ENCODE results near the gene SMIM20.

Gene SMIM20

DNA sequence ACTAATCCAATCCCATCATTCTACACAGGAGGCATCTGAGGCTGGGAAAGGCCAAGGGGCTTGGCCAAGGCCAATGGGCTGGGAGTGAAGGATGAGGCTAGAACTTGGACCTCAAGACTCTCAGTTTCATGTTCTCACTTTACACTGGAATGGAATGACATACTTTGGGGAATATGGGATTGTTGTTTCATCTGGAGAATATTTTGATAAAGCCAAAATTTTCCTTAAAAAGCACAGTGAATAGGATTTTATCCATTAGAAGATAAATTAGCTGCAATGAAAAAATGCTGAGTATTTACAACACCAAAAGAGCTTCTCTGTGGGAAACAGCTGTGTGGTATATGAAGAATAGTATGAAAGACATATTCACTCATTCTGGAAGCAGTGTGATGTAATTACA is 29.3 kb downstream of the SMIM20 start:
- Histone ChIP-seq H3K4me1 (ENCODE audit: control insufficient read depth, insufficient read depth, low read length) (no peaks in the 10 kb centered on the region), H3K4me3 (ENCODE audit: low read depth, low read length) (no peak overlapping the region), H3K27ac (ENCODE audit: low read depth, low read length) (no peak overlapping the region), H3K36me3 (ENCODE audit: control insufficient read depth, insufficient read depth, low read length) (no peaks in the 10 kb centered on the region), H3K27me3 (ENCODE audit: control insufficient read depth, insufficient read depth, low read length) (no peaks in the 10 kb centered on the region), H3K9me3 (ENCODE audit: control insufficient read depth, insufficient read depth, low read length) (no peaks in the 10 kb centered on the region), H3K9ac (ENCODE audit: low read depth, low read length) (no peak overlapping the region)

DNA sequence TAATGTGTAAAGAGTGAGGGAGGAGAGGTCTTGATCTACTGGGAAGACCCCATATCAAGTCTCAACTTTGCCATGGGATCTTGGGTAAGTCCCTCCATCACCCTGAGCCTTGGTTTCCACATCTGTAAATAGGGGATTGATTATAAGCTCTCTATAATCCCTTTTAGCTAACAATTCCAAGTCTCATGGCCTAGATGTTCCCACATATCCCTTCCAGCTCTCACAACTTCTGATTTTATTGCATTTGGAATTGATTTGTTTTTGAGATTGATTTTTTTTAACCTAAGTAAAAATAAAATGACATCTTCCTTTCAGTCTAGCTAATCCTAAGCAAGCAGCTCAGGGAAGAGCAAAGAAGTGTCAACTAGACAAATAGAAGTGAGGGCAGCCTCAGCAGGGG is 29.8 kb downstream of the SMIM20 start:
- Histone ChIP-seq H3K27me3 (ENCODE audit: control insufficient read depth, insufficient read depth, low read length) (no peaks in the 10 kb centered on the region), H3K4me1 (ENCODE audit: control insufficient read depth, insufficient read depth, low read length) (0 out of 2 replicates have a peak, but pooled peaks cover 2% of the 10 kb centered on the region), H3K9ac (ENCODE audit: low read depth, low read length) (no peak overlapping the region)

DNA sequence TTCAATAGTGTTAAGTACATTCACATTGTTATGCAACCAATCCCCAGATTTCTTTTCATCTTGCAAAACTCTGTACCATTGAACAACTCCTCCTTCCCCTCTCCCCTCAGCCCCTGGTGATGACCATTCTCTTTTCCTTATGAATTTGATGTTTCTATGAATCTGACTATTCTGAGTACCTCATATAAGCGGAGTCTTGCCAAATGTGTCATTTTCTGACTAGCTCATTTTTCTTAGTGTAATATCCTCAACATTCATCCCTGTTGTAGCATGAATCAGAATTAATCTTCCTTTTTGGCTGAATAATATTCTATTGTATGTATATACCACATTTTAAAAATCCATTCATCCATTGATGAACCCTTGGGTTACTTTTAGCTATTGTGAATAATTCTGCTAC is 34.0 kb downstream of the SMIM20 start:
- Histone ChIP-seq H3K9me3 (ENCODE audit: control insufficient read depth, insufficient read depth, low read length) (no peaks in the 10 kb centered on the region), H3K27ac (ENCODE audit: low read depth, low read length) (no peak overlapping the region), H3K4me1 (ENCODE audit: control insufficient read depth, insufficient read depth, low read length) (peaks cover 33% of the 10 kb centered on the region), H3K9ac (ENCODE audit: low read depth, low read length) (no peak overlapping the region), H3K4me3 (ENCODE audit: low read depth, low read length) (no peak overlapping the region), H3K27me3 (ENCODE audit: control insufficient read depth, insufficient read depth, low read length) (no peaks in the 10 kb centered on the region), H3K36me3 (ENCODE audit: control insufficient read depth, insufficient read depth, low read length) (no peaks in the 10 kb centered on the region)

More for the DNA sequence above, 29.8 kb downstream of the SMIM20 start:
- no peak overlapping the region for H3K27ac ChIP-seq (ENCODE audit: low read depth, low read length)
- no peak overlapping the region for H3K4me3 ChIP-seq (ENCODE audit: low read depth, low read length)
- no peaks in the 10 kb centered on the region for H3K9me3 ChIP-seq (ENCODE audit: control insufficient read depth, insufficient read depth, low read length)
- H3K36me3 ChIP-seq (ENCODE audit: control insufficient read depth, insufficient read depth, low read length): no peaks in the 10 kb centered on the region

DNA sequence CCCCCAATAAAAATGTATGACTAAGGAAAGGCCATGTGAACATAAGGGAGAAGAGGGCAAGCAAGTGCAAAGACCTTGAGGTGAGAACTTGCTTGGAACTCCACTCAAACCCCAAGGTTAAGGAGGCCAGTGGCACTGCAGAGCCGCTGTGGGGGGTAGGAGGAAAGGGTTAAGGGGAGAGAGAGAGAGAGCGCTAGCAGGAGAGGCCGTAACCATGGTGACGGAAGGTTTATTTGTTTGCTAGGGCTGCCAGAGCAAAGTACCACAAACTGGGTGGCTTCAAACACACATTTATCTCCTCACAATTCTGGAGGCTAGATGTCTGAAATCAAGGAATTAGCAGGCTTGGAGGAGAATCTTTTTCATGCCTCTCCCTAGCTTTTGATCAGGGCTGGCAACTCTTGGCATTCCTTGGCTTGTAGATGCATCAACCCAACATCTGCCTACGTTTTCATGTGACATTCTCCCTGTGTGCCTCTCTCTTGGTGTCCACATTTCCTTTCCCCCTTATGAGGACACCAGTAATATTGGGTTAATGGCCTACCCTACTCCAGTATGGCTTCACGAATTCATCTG is 35.2 kb downstream of the SMIM20 start:
- Histone ChIP-seq H3K4me1 (ENCODE audit: control insufficient read depth, insufficient read depth, low read length) (peaks cover 43% of the 10 kb centered on the region), H3K36me3 (ENCODE audit: control insufficient read depth, insufficient read depth, low read length) (no peaks in the 10 kb centered on the region), H3K9me3 (ENCODE audit: control insufficient read depth, insufficient read depth, low read length) (no peaks in the 10 kb centered on the region), H3K9ac (ENCODE audit: low read depth, low read length) (no peak overlapping the region), H3K4me3 (ENCODE audit: low read depth, low read length) (no peak overlapping the region), H3K27me3 (ENCODE audit: control insufficient read depth, insufficient read depth, low read length) (no peaks in the 10 kb centered on the region), H3K27ac (ENCODE audit: low read depth, low read length) (peak overlapping the region; percentile 32)

DNA sequence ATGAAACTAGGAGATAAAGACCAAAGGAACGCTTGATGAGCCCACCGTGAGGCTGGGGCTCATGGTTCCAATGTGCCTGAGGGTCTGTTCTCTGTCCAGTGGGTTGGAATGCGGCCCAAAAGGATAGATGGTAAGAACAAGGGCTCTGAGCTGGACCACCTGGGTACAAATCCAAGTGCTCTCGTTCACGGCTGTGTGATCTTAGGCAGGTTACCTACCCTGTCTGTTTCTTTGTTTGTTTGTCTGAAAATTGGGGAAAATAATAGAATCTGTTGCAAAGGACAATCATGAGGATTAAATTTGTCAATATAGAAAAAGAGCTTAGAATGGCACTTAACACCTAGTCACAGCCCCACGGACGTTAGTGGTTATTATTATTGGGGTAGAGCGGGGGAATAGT is 36.0 kb downstream of the SMIM20 start:
- H3K9ac ChIP-seq (ENCODE audit: low read depth, low read length): no peak overlapping the region
- H3K27ac ChIP-seq (ENCODE audit: low read depth, low read length): no peak overlapping the region
- no peak overlapping the region for H3K4me3 ChIP-seq (ENCODE audit: low read depth, low read length)
- H3K27me3 ChIP-seq (ENCODE audit: control insufficient read depth, insufficient read depth, low read length): no peaks in the 10 kb centered on the region
- peaks cover 43% of the 10 kb centered on the region for H3K4me1 ChIP-seq (ENCODE audit: control insufficient read depth, insufficient read depth, low read length)
- no peaks in the 10 kb centered on the region for H3K9me3 ChIP-seq (ENCODE audit: control insufficient read depth, insufficient read depth, low read length)
- H3K36me3 ChIP-seq (ENCODE audit: control insufficient read depth, insufficient read depth, low read length): no peaks in the 10 kb centered on the region

DNA sequence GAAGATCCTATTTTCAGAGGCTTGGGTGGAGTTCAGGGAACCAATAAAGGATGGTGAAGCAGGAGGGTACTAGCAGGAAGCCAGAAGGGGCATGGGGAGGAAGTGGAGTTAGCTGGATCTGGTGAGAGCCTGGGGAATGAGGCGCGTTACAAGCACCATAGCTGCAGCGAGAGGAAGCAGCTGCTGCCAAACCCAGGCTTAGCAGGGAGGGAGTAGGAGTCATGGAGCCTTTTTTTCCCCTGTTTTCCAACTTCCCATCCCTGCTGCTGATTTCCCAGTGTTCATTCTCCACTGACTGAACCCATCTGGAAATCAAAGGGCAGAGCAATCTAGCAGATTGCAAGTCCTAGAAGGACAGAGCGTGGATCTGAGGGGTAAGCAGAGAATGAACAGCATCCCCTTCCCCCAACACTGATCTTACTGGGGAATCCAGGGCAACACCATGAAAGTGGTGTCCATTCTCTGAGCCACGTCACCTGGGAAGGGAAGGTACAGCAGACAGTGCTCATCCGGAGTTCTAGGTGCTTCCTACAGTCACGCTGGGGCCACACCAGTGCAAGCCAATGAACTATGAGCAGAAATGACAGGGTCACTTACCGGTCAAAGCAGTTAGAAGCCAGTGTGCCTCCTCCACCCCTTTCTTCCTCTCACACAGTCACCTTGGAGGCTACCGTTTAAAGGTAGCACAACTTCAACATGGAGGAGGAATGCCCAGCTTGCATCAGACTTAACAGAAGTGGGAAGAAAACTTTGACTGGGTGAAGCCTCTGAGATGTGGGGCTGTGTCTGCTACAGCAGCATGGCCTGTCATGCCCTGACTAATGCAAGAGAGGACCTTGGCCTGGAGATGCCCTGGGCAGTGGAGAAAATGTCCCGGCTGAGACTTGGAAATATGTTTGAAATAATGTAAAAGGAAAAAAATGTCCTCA is 36.7 kb downstream of the SMIM20 start:
- Histone ChIP-seq H3K4me1 (ENCODE audit: control insufficient read depth, insufficient read depth, low read length) (peaks cover 48% of the 10 kb centered on the region), H3K9ac (ENCODE audit: low read depth, low read length) (no peak overlapping the region), H3K27me3 (ENCODE audit: control insufficient read depth, insufficient read depth, low read length) (no peaks in the 10 kb centered on the region), H3K9me3 (ENCODE audit: control insufficient read depth, insufficient read depth, low read length) (no peaks in the 10 kb centered on the region), H3K27ac (ENCODE audit: low read depth, low read length) (no peak overlapping the region), H3K4me3 (ENCODE audit: low read depth, low read length) (no peak overlapping the region), H3K36me3 (ENCODE audit: control insufficient read depth, insufficient read depth, low read length) (no peaks in the 10 kb centered on the region)

DNA sequence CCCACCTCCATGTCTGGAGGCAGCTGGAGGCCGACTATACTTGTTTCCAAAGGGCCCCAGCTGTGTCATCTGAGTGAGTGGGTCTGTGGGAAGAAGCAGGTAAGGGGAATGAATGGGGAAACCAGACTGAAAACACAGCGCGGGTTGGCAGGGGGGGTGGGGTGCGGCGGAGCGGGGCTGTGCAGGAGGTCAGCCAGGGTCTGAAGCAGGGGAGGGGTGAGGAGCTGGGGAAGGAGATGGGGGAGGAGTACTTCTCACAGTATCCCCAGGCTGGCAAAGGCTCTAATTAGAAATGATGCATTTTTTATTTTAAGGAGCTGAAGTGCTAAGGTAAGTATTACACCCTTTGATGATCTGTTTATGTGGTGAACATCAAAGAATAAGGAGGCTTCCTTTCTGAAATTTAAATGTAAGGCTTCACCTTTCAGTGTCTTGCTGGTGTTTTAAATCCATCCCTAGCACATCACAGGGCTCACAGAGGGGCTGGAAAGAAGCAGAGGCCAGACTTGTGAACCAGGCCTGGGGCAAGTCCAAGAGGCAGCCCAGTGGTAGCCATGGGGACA is 37.5 kb downstream of the SMIM20 start:
- Histone ChIP-seq H3K27ac (ENCODE audit: low read depth, low read length) (no peak overlapping the region), H3K9me3 (ENCODE audit: control insufficient read depth, insufficient read depth, low read length) (no peaks in the 10 kb centered on the region), H3K9ac (ENCODE audit: low read depth, low read length) (no peak overlapping the region), H3K4me1 (ENCODE audit: control insufficient read depth, insufficient read depth, low read length) (peaks cover 54% of the 10 kb centered on the region), H3K36me3 (ENCODE audit: control insufficient read depth, insufficient read depth, low read length) (no peaks in the 10 kb centered on the region), H3K4me3 (ENCODE audit: low read depth, low read length) (no peak overlapping the region), H3K27me3 (ENCODE audit: control insufficient read depth, insufficient read depth, low read length) (no peaks in the 10 kb centered on the region)

DNA sequence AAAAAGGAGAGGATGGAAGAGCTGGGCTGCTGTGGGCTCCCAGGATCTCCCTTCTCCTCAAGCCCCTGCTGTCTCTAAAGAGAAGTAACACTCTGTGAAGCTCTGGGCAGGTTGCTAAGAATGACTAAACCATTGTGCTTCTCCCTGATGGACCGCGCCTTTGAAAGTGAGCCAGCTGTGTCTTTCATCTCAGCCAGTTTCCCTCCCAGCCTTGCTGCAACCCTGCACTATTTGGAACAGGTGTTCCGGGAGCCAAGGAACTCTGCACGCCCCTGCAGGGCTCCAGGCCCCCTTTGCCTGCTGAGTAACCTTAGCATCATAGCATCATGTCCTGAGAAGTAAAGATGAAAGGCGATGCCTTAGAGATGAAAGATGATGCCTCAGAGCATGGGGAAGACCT is 39.7 kb downstream of the SMIM20 start:
- H3K27ac ChIP-seq (ENCODE audit: low read depth, low read length): peak overlapping the region; percentile 12
- H3K9ac ChIP-seq (ENCODE audit: low read depth, low read length): no peak overlapping the region
- no peak overlapping the region for H3K4me3 ChIP-seq (ENCODE audit: low read depth, low read length)
- H3K27me3 ChIP-seq (ENCODE audit: control insufficient read depth, insufficient read depth, low read length): no peaks in the 10 kb centered on the region
- H3K36me3 ChIP-seq (ENCODE audit: control insufficient read depth, insufficient read depth, low read length): no peaks in the 10 kb centered on the region
- H3K9me3 ChIP-seq (ENCODE audit: control insufficient read depth, insufficient read depth, low read length): no peaks in the 10 kb centered on the region
- H3K4me1 ChIP-seq (ENCODE audit: control insufficient read depth, insufficient read depth, low read length): peaks cover 52% of the 10 kb centered on the region

DNA sequence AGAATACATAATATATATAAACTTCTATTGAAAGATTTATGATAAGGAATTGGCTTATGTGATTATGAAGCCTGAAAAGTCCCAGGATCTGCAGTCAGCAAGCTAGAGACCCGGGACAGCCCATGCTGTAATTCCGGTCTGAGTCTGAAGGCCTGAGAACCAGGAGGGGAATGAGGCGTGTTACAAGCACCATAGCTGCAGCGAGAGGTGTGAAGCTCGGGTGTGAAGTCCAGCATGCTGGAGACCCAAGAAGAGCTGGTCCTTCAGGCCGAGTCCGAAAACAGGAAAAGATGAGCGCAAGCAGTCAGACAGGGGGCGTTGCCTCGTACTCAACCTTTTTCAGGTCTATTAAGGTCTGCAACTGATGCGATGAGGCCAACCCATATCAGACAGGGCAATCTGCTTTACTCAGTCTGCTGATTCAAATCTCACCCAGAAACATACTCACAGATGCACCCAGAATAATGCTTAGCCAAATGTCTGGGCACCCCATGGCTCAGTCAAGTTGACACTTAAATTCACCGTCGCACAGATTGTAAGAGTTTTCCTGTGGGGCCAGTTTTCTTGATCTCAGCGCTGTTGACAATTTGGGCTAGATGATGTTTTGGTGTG is 40.4 kb downstream of the SMIM20 start:
- no peaks in the 10 kb centered on the region for H3K27me3 ChIP-seq (ENCODE audit: control insufficient read depth, insufficient read depth, low read length)
- H3K36me3 ChIP-seq (ENCODE audit: control insufficient read depth, insufficient read depth, low read length): no peaks in the 10 kb centered on the region
- no peaks in the 10 kb centered on the region for H3K9me3 ChIP-seq (ENCODE audit: control insufficient read depth, insufficient read depth, low read length)
- no peak overlapping the region for H3K9ac ChIP-seq (ENCODE audit: low read depth, low read length)
- no peak overlapping the region for H3K4me3 ChIP-seq (ENCODE audit: low read depth, low read length)
- H3K4me1 ChIP-seq (ENCODE audit: control insufficient read depth, insufficient read depth, low read length): peaks cover 46% of the 10 kb centered on the region
- no peak overlapping the region for H3K27ac ChIP-seq (ENCODE audit: low read depth, low read length)

DNA sequence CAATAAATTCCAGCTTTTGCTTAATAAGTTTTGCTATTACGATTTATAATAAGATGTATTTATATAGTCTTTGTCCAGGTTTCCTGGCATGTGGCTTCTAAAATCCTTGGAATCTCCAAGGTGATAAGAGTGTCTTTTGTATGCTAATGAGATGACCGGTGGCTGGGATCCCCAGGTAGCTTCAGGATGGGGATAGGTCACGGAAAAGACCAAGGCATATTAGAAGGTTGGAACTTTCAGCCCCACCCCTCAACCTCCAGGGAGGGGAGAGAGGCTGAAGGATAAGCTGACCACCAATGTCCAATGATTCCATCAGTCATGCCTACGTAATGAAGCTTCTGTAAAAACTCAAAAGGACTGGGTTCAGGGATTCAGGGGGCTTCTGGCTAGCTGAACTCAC is 41.7 kb downstream of the SMIM20 start:
- Histone ChIP-seq H3K4me3 (ENCODE audit: low read depth, low read length) (no peak overlapping the region), H3K27ac (ENCODE audit: low read depth, low read length) (no peak overlapping the region), H3K27me3 (ENCODE audit: control insufficient read depth, insufficient read depth, low read length) (no peaks in the 10 kb centered on the region), H3K4me1 (ENCODE audit: control insufficient read depth, insufficient read depth, low read length) (peaks cover 35% of the 10 kb centered on the region), H3K36me3 (ENCODE audit: control insufficient read depth, insufficient read depth, low read length) (no peaks in the 10 kb centered on the region), H3K9ac (ENCODE audit: low read depth, low read length) (no peak overlapping the region), H3K9me3 (ENCODE audit: control insufficient read depth, insufficient read depth, low read length) (no peaks in the 10 kb centered on the region)

DNA sequence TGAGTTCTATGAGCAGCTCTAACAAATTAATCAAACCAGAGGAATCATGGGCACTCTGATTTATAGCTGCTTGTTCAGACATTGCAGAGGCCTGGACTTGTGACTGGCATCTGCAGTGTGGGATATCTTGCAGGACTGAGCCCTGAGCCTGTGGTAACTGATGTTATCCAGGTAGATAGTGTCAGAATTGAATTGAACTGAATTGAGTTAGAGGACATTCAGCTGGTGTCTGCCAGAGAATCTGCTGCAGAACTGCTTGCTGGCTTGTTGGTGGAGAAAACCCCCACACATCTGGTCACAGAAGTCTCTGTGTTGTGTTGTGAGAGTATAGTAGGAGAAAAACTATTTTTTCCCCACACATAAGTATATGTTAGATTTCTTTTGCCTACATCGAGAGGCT is 42.2 kb downstream of the SMIM20 start:
- no peak overlapping the region for H3K9ac ChIP-seq (ENCODE audit: low read depth, low read length)
- H3K9me3 ChIP-seq (ENCODE audit: control insufficient read depth, insufficient read depth, low read length): no peaks in the 10 kb centered on the region
- no peak overlapping the region for H3K27ac ChIP-seq (ENCODE audit: low read depth, low read length)
- H3K36me3 ChIP-seq (ENCODE audit: control insufficient read depth, insufficient read depth, low read length): no peaks in the 10 kb centered on the region
- peaks cover 29% of the 10 kb centered on the region for H3K4me1 ChIP-seq (ENCODE audit: control insufficient read depth, insufficient read depth, low read length)
- no peak overlapping the region for H3K4me3 ChIP-seq (ENCODE audit: low read depth, low read length)
- no peaks in the 10 kb centered on the region for H3K27me3 ChIP-seq (ENCODE audit: control insufficient read depth, insufficient read depth, low read length)
